ENCODE data around the gene SPSB3.

Gene SPSB3

GRCh38 chr16:1788095-1788707 is 5.8 kb upstream of the SPSB3 start:
- no peak for DNase-seq

DNA sequence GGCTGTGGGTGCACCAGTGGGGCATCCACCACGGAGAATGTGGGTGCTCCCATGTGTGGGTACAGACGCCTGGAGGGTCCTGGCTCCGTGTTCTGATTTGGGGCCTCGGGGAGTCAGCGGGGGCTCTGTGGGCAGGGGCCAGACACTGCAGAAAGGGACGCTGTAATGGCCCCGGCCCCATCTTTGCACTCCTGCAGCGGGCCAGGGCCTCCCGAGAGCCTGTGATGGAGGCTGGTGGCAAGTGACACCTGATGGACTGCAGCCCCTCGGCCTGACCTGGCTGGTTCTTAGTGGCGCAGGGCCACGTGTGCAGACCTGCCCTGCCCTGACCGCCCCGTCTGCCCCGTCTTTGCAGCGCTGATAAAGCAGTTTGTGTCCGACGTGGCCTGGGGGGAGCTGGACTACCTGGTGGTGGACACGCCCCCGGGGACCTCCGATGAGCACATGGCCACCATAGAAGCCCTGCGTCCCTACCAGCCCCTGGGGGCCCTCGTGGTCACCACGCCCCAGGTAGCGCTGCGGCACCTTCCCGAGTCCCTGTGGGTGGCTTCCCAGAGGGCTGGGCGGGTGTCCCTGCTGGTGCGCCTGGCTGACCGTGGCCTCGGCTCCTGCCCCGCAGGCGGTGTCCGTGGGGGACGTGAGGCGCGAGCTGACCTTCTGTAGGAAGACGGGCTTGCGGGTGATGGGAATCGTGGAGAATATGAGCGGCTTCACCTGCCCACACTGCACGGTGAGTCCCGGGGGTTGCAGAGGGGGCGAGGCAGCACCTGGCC is 5.1 kb upstream of the SPSB3 start:
- DNase-seq: no peak

- no peak for DNase-seq
These were observed 4.6 kb upstream of the SPSB3 start for GRCh38 chr16:1787056-1787321.

- DNase-seq: no peak
These were observed 4.1 kb upstream of the SPSB3 start for GRCh38 chr16:1786242-1787055.

GRCh38 chr16:1785846-1786170 is 3.4 kb upstream of the SPSB3 start:
- no peak for DNase-seq

DNA sequence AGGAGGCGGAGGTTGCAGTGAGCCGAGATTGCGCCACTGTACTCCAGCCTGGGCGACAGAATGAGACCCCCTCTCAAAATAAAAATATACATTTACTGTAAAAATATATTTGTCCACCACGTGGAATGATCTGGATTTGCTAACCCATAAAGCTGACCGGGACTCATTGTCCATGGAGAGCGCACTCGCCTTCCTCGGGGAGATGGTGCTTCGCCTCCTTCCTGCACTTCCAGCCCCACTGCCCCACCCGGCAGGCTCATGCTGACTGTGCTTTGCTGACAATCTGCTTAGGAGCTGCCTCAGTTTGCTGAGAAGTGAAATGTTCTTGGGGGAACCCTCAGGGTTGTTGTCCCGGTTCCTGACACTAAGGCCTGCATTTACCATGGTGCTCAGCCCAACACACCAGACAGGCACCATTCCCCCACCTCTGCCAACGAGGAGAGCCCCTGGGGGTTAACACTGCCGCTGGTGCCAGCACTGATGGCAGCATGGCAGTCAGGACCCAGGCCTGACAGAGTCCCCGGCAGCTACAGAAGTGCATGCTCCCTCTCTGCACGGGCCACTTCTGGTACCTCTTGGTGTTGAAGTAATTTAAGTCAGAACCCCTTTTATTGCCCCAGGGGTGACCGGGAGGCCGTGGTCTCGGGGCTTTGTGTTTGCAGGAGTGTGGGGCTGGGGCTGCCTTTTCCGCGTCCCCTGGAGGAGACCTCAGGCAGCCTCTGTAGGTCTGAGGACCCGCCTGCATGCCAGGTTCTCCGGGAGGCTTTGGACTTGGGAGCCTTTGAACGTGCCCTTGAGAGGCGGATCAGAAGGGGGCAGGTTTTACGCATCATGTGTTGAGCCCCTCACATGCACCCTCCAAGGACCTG is 2.8 kb upstream of the SPSB3 start:
- DNase-seq: no peak

- peak; percentile 27 for DNase-seq
These were observed 488 bp downstream of the SPSB3 start for GRCh38 chr16:1781758-1782407.

DNA sequence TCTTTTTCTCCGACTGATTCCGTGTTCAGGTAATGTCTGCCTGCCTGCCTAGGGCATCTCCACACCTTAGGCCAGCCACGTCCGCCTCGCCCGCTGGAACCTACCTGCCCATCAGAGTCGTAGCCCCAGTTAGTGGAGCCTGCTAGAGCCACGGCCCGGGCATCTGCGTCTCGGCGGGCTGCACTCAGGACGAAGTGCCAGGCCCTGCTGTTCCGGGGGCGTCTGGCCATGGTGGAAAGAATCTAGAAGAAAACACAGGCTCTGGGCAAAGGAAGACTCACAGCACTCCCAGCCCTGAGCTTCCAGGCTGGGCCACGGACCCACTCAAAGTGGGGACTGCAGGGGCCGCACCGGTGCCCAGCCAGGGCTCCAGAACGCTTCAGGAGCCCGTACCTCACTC is 1.1 kb downstream of the SPSB3 start:
- no peak for DNase-seq

GRCh38 chr16:1780677-1781072 is 1.7 kb downstream of the SPSB3 start:
- DNase-seq: no peak

GRCh38 chr16:1779741-1780676 is 2.4 kb downstream of the SPSB3 start:
- DNase-seq: no peak

DNA sequence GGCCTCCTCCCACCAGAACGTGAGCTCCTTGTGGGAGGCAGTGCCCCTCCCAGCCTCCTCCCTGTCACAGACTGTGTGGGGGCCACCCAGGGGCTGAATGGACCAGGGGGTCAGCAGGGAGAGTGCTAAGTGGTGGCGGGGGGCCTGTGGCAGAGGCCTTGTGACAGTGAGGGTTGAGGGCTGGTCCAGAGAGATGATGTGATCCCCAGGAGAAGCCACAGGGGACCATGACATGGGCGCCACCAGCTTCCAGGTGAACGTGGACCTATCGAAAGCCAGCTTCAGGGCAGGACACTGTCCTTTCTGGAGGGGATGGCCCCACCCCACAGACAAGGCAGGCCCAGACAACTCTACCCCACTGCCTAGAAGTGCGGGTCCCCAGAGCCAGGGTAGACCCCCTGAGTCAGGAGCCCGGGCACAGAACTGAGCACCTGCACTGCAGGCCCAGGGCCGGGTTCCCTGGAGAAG is 3.1 kb downstream of the SPSB3 start:
- no peak for DNase-seq

- no peak for DNase-seq
These were observed 3.9 kb downstream of the SPSB3 start for GRCh38 chr16:1778200-1779179.

- DNase-seq: no peak
These were observed 4.8 kb downstream of the SPSB3 start for GRCh38 chr16:1777375-1778199.

DNA sequence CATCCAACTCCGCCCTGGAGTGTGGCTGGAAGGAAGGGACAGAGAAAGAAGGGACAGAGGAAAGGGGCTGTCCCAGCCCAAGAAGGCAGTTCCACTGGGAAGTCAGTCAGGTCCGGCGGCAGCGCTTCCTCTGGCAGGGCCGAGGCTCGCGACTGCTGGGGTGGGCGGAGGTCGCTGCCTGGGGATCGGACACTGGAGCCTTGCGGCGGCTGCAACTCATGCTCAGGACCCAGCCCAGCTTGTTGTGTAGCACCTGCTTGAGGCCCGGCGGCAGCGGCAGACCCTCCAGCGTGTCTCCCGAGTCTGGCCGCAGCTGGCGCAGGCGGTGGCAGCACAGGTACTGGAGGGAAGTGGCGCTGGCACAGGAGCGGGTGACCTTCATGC is 5.4 kb downstream of the SPSB3 start:
- DNase-seq: no peak

GRCh38 chr16:1776672-1776955 is 5.8 kb downstream of the SPSB3 start:
- no peak for DNase-seq

DNA sequence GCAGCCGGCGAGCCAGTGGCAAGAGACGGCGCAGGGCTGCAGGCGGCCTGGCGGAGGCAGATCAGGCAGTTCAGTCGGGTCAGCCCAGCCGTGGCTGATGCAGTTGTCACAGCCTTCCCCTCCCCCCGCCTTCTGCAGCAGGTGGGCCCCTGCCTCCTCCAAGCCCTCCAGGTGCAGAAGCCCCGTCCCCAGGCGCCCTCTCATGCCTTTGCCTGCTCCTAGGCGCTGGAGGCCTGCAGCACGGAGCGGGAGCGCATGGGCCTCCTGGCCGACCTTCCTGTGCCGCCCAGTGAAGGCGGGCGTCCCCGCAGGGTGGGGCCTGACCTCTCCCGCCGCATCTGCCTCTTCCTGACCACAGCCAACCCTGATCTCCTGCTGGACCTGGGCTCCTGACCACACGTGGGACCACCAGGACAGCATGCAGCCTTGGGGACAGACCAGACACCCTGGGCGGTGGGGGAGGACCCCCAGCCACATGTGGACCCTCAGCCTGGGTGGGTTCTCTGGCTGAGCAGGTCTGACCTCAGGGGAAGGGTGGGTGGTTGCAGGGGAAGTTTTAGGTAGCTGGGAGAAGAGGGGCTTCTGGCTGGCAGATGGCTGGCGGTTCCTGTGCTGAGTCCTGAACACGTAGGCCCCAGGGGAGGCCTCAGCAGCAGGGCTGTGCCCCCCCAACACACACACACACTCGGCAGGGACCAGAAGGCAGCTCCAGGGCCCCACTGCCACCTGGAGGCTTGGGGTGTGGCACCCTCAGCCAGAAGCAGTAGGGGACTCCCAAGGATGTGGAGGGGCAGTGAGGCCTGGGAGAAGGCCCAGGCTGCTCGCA is 6.3 kb downstream of the SPSB3 start:
- no peak for DNase-seq

GRCh38 chr16:1775006-1775845 is 7.1 kb downstream of the SPSB3 start:
- no peak for DNase-seq

DNA sequence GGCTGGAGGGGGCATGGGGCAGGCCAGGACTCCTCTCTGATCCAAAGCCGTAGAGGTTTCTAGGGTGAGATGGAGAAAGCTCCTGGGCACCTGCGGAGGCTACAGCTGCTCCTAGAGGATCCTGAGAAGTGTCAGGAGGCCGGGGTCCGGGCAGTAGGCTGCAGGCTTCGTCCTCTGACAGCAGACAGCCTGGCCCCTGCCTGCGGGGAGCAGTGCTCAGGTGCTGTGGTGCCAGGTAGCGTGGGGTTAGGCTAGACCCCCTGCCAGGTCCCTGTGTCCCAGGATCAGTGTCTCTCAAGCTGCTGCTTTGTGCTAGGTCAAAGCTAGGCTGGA is 8.0 kb downstream of the SPSB3 start:
- no peak for DNase-seq

Data from activated CD4-positive, alpha-beta T cell treated with anti-CD3 and anti-CD28 coated beads, Interleukin-2, amount 50 U/mL, for 16 hours (primary cell).